HEK293T (cell line): ENCODE results near the gene JPT2.

Experiments
- CTBP1 ChIP-seq: fragments of 450-650 bp; IDR thresholded peaks from 2 replicates; pipeline ENCODE4 v1.6.1; 2016; ENCODE audit warnings: borderline replicate concordance
- ELF4 ChIP-seq: fragments of 450-650 bp; IDR thresholded peaks from 2 replicates; pipeline ENCODE4 v1.6.1; 2017; ENCODE audit warnings: antibody characterized with exemption
- FOXA1 ChIP-seq: fragments of 450-650 bp; IDR thresholded peaks from 2 replicates; pipeline ENCODE4 v1.6.1; 2016; ENCODE audit warnings: mild to moderate bottlenecking
- FOXK2 ChIP-seq: fragments of 450-650 bp; IDR thresholded peaks from 2 replicates; pipeline ENCODE4 v1.6.1; 2016; ENCODE audit warnings: mild to moderate bottlenecking
- FOXM1 ChIP-seq: fragments of 450-650 bp; IDR thresholded peaks from 2 replicates; pipeline ENCODE4 v1.6.1; 2017; ENCODE audit warnings: mild to moderate bottlenecking, borderline replicate concordance
- HDGF ChIP-seq: fragments of 450-650 bp; IDR thresholded peaks from 2 replicates; pipeline ENCODE4 v1.6.1; 2017; ENCODE audit warnings: antibody characterized with exemption, borderline replicate concordance
- L3MBTL2 ChIP-seq: fragments of 450-650 bp; conservative IDR thresholded peaks from 2 replicates; pipeline ENCODE4 v1.6.1; 2016; ENCODE audit warnings: mild to moderate bottlenecking
- NFRKB ChIP-seq: fragments of 450-650 bp; IDR thresholded peaks from 2 replicates; pipeline ENCODE4 v1.6.1; 2016; ENCODE audit warnings: mild to moderate bottlenecking, moderate library complexity
- PKNOX1 ChIP-seq: fragments of 450-650 bp; IDR thresholded peaks from 2 replicates; pipeline ENCODE4 v1.6.1; 2016
- SP1 ChIP-seq: fragments of 450-650 bp; IDR thresholded peaks from 2 replicates; pipeline ENCODE4 v1.6.1; 2017
- SUZ12 ChIP-seq: fragments of 450-650 bp; IDR thresholded peaks from 2 replicates; pipeline ENCODE4 v1.6.1; 2016; ENCODE audit warnings: mild to moderate bottlenecking
- TARDBP ChIP-seq: fragments of 450-650 bp; IDR thresholded peaks from 2 replicates; pipeline ENCODE4 v1.6.1; 2016

DNA sequence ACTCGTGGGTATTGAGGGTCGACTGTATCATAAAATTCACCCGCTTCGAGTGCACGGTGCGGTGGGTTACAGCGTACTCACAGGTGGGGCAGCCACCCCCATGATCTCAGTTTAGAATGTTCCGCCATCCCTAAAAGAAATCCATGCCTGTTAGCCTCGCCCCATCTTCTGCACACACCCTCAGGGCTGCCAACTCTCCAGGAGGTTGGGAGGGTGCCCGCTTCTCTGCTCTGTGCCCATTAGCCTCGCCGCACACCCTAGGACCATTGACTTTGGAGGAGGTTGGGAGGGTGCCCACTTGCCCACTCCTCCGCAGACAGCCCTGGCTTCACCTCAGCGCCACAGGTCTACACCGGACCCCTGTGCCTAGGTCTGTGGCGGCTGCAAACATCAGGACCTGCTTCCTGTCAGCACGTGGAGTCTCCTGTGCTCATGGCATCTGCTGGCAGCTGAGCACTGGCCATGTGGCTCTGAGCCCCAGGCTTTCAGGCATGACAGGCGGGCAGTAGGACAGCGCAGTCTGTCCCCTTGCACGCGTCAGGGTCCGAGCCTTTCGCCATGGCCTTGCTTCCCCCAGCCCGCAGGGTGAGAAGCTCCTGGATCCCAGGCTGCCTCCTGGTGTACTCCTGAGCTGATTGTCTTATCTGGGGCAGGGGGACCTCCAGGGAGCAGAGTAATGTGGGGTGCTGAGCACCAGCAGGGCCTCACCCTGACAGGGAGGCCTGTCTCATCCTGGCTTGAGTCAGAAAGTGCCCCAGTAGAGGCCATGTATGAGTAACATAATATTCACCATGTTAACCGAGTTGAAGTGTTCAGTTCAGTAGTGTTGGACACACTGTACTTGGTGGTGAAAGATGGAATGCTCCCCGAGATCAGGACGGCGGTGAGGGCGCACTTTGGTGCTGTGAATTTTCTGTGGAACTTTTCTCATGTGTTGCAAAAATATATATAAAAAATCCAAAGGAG is 71.4 kb downstream of the JPT2 start:
- TF ChIP-seq TARDBP (no peak), FOXM1 (no peak), PKNOX1 (no peak), CTBP1 (no peak), FOXA1 (no peak), SUZ12 (no peak), SP1 (no peak), FOXK2 (no peak), HDGF (no peak), NFRKB (no peak), L3MBTL2 (no peak), ELF4 (no peak)
